ENCODE measurements around the gene SUV39H1. TPM values are rescaled to one million over a fixed set of nuclear protein-coding genes. Genes with fewer than 3 reads are reported as not detected.
"Not testable (repeated sequence)": the region's sequence is repeated elsewhere in the genome, so short reads cannot be mapped to it uniquely, and the experiment has no call there.

Gene SUV39H1
- total RNA-seq, 1 donor = 8.5 TPM

DNA sequence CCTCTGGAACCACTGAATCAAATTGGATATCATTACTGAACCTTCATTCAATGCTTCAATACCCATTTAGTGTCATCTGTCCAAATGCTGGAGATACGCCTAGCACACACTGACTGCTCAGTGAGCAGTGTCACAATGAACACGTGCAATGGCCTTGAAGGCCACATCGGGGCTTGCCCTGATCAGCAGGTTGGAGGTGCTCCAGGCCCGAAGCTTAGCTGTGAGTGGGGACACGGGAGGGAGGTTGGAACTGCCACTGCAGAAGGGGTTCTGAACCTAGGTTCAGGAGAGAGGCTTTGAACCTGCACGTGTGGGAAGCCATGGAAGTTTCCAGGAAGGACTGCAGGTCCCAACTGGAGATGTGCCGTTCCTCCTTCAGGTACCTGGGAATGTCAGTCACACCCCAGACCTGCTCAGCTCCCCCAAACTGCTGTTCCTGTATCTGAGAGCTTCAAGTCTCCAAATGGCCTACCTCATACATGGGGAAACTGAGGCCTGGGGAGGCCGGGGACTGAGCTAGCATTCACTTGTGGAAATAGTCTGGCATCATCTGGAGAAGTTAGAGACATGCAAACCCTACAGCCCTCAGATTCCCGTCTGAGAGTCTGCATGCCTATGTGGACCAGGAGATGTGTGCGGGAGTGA lies 14.9 kb upstream of the SUV39H1 start:
- DNase-seq (ENCODE audit: low read depth) = no peak
- TF ChIP-seq CTCF (IDR thresholded peaks at IDR 0.05; ENCODE audit: insufficient read depth, low read length) = no peak
- H3K4me3 ChIP-seq (ENCODE audit: low read depth, low read length) = no peak overlapping the region

GRCh38 chrX:48682795-48683194 lies 13.7 kb upstream of the SUV39H1 start:
- not testable (repeated sequence) for H3K4me3 ChIP-seq (ENCODE audit: low read depth, low read length); DNase-seq (ENCODE audit: low read depth)

DNA sequence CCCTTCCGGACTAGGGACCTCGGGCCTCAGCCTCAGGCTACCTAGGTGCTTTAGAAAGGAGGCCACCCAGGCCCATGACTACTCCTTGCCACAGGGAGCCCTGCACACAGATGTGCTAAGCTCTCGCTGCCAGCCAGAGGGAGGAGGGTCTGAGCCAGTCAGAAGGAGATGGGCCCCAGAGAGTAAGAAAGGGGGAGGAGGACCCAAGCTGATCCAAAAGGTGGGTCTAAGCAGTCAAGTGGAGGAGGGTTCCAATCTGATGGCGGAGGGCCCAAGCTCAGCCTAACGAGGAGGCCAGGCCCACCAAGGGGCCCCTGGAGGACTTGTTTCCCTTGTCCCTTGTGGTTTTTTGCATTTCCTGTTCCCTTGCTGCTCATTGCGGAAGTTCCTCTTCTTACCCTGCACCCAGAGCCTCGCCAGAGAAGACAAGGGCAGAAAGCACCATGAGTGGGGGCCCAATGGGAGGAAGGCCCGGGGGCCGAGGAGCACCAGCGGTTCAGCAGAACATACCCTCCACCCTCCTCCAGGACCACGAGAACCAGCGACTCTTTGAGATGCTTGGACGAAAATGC lies 13.0 kb upstream of the SUV39H1 start, which contains the start of gene WAS:
WAS (plus strand) TSS at position 389 of the 572 bp plus-strand sequence; CDS start at position 444, 55 bp downstream.
- DNase-seq (ENCODE audit: low read depth) = no peak
- TF ChIP-seq CTCF (IDR thresholded peaks at IDR 0.05; ENCODE audit: insufficient read depth, low read length) = no peak

GRCh38 chrX:48684134-48684533 lies 12.4 kb upstream of the SUV39H1 start:
- no peak for TF ChIP-seq CTCF (IDR thresholded peaks at IDR 0.05; ENCODE audit: insufficient read depth, low read length)
- no peak for DNase-seq (ENCODE audit: low read depth)
- H3K4me3 ChIP-seq (ENCODE audit: low read depth, low read length) = no peak overlapping the region

More for the DNA sequence above, 13.0 kb upstream of the SUV39H1 start, which contains the start of gene WAS:
- no peak within 1 kb of the TSS for H3K4me3 ChIP-seq (ENCODE audit: low read depth, low read length)

GRCh38 chrX:48685416-48685815 lies 11.1 kb upstream of the SUV39H1 start:
- no peak for TF ChIP-seq CTCF (IDR thresholded peaks at IDR 0.05; ENCODE audit: insufficient read depth, low read length)
- DNase-seq (ENCODE audit: low read depth) = no peak
- H3K4me3 ChIP-seq (ENCODE audit: low read depth, low read length) = no peak overlapping the region

- no peak overlapping the region for H3K4me3 ChIP-seq (ENCODE audit: low read depth, low read length)
- DNase-seq (ENCODE audit: low read depth) = no peak
- no peak for TF ChIP-seq CTCF (IDR thresholded peaks at IDR 0.05; ENCODE audit: insufficient read depth, low read length)
Measured at GRCh38 chrX:48688531-48689150, 7.9 kb upstream of the SUV39H1 start.

GRCh38 chrX:48689208-48689920 lies 7.2 kb upstream of the SUV39H1 start:
- no peak for DNase-seq (ENCODE audit: low read depth)
- H3K4me3 ChIP-seq (ENCODE audit: low read depth, low read length) = no peak overlapping the region
- no peak for TF ChIP-seq CTCF (IDR thresholded peaks at IDR 0.05; ENCODE audit: insufficient read depth, low read length)

- not testable (repeated sequence) for DNase-seq (ENCODE audit: low read depth)
Measured at GRCh38 chrX:48691746-48692145, 4.8 kb upstream of the SUV39H1 start.

More at GRCh38 chrX:48691746-48692145, 4.8 kb upstream of the SUV39H1 start:
- not testable (repeated sequence) for H3K4me3 ChIP-seq (ENCODE audit: low read depth, low read length)

Data from fibroblast of the aortic adventitia (primary cell).